HuH-7.5 (cell line): ENCODE data around the gene GNG13.
"Not testable (repeated sequence)": the region's sequence is repeated elsewhere in the genome, so short reads cannot be mapped to it uniquely, and the experiment has no call there.

Experiments
- DNase-seq: peaks from one replicate; pipeline ENCODE4 v3.0.0; 2011; ENCODE audit warnings: low spot score

The GNG13 gene

GRCh38 chr16:799948-800833 lies at the start of gene GNG13:
GNG13 (minus strand) TSS chr16:800734; CDS start chr16:799077, 1,657 bp downstream.
- DNase-seq, result no peak

GRCh38 chr16:848510-849253 lies 48.1 kb upstream of the GNG13 start:
- DNase-seq, result no peak

- no peak for DNase-seq
These were observed 47.3 kb upstream of the GNG13 start for GRCh38 chr16:847681-848445.

GRCh38 chr16:847151-847550 lies 46.6 kb upstream of the GNG13 start:
- DNase-seq, result no peak

- no peak for DNase-seq
These were observed 44.8 kb upstream of the GNG13 start for GRCh38 chr16:845351-845745.

- DNase-seq, result no peak
These were observed 44.3 kb upstream of the GNG13 start for GRCh38 chr16:844638-845350.

GRCh38 chr16:843771-844170 lies 43.2 kb upstream of the GNG13 start:
- no peak for DNase-seq

GRCh38 chr16:842711-843560 lies 42.4 kb upstream of the GNG13 start:
- DNase-seq, result no peak

- no peak for DNase-seq
These were observed 41.5 kb upstream of the GNG13 start for GRCh38 chr16:842061-842476.

GRCh38 chr16:841455-842060 lies 41.0 kb upstream of the GNG13 start:
- no peak for DNase-seq

GRCh38 chr16:840561-841454 lies 40.3 kb upstream of the GNG13 start:
- DNase-seq, result no peak

GRCh38 chr16:839643-840408 lies 39.3 kb upstream of the GNG13 start:
- DNase-seq, result no peak

GRCh38 chr16:838741-839140 lies 38.2 kb upstream of the GNG13 start:
- DNase-seq, result no peak

GRCh38 chr16:836822-837221 lies 36.3 kb upstream of the GNG13 start:
- DNase-seq, result not testable (repeated sequence)

GRCh38 chr16:836221-836620 lies 35.7 kb upstream of the GNG13 start:
- DNase-seq, result no peak

GRCh38 chr16:835373-835772 lies 34.8 kb upstream of the GNG13 start:
- DNase-seq, result no peak

- DNase-seq, result no peak
These were observed 32.9 kb upstream of the GNG13 start for GRCh38 chr16:833411-833810.

- DNase-seq, result no peak
These were observed 32.3 kb upstream of the GNG13 start for GRCh38 chr16:832652-833336.
